Body of pancreas (tissue), 4 donors: ENCODE data around the gene KLK10.

Experiments used
- POLR2A ChIP-seq, 3 donors: fragments of 450-650 bp; IDR thresholded peaks; one replicate each; pipeline ENCODE4 v1.6.1; 2016; ENCODE audit warnings: antibody characterized with exemption in 3 of 3, mild to moderate bottlenecking in 2 of 3
- TF ChIP-seq, protein P1 (sequence below), 7 experiments: fragments of 450-650 bp in 4 of 7; fragments of 200-600 bp in 3 of 7; sonication (generic) in 3 of 7; IDR thresholded peaks; one replicate each; pipeline ENCODE4 v1.5.1; 2016 to 2019; ENCODE audit warnings: antibody characterized with exemption in 7 of 7

DNA sequence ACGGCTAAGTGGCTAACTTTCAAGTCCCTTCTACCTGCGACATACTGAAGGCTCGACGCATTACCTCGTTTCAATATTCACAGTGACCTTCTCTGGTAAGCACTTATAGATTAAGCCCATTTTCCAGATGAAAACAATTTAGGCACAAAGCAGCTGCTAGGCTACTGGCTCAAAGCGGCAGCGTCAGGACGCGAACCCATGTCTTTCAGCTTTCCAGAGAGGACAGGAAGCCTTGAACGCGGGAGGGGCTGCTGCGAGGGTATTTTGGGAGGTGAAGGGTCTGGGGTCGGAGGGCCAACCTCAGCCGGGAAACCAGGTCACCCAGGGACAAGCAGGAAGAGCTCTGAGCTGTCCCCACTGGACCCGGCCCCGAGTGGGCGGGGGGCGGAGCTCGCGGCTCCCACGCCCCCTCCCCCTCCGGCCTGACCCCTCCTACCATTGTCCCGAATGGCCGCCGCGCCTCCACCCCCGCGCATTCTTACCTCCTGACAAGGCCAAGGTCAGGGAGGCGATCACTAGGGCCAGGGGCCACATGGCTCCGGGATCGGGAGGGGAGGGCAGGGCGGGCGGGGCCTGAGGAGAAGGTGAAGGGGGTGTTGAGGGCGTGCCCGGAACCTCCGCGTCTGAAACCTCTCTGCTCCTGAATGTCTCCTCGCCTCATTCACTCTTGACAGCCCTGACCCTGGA, 45.2 kb upstream of the KLK10 start, which contains the start of gene KLK13:
- TF ChIP-seq, protein P1, sequence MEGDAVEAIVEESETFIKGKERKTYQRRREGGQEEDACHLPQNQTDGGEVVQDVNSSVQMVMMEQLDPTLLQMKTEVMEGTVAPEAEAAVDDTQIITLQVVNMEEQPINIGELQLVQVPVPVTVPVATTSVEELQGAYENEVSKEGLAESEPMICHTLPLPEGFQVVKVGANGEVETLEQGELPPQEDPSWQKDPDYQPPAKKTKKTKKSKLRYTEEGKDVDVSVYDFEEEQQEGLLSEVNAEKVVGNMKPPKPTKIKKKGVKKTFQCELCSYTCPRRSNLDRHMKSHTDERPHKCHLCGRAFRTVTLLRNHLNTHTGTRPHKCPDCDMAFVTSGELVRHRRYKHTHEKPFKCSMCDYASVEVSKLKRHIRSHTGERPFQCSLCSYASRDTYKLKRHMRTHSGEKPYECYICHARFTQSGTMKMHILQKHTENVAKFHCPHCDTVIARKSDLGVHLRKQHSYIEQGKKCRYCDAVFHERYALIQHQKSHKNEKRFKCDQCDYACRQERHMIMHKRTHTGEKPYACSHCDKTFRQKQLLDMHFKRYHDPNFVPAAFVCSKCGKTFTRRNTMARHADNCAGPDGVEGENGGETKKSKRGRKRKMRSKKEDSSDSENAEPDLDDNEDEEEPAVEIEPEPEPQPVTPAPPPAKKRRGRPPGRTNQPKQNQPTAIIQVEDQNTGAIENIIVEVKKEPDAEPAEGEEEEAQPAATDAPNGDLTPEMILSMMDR (IDR thresholded peaks at IDR 0.05), result no peak
- TF ChIP-seq POLR2A (IDR thresholded peaks at IDR 0.05), result no peak
